HG02840 (cell line): ENCODE results near the gene UFD1.

Experiments used
- ATAC-seq: cut with Tn5 transposase; IDR thresholded peaks from one replicate; pipeline ENCODE4 v1.9.1; 2021; ENCODE audit warnings: mild to moderate bottlenecking, moderate library complexity, moderate number of reproducible peaks; ENCODE audit not compliant: unreplicated experiment, low FRiP score

The UFD1 gene

GRCh38 chr22:19402642-19403191 lies 76.3 kb downstream of the UFD1 start:
- no peak for ATAC-seq

GRCh38 chr22:19401483-19401882 lies 77.5 kb downstream of the UFD1 start:
- no peak for ATAC-seq

GRCh38 chr22:19400881-19401280 lies 78.1 kb downstream of the UFD1 start:
- ATAC-seq = no peak
